RWPE2 (cell line): ENCODE measurements around the gene FOXP3.

Source experiments
- ATAC-seq: fragments of 200-7000 bp; cut with Tn5 transposase; 3 replicates; pipeline ENCODE4 v1.9.1; 2021; ENCODE audit warnings: low read depth
- DNase-seq: peaks from one replicate; pipeline ENCODE4 v3.0.0-alpha.2; 2020; ENCODE audit warnings: low spot score
- H3K27ac ChIP-seq: fragments of 450-650 bp; 2 replicates; pipeline ENCODE4 v1.5.1; 2017; ENCODE audit warnings: mild to moderate bottlenecking; ENCODE audit not compliant: poor library complexity, severe bottlenecking
- H3K27me3 ChIP-seq: fragments of 250-450 bp; sonication (Bioruptor Pico); 2 replicates; pipeline ENCODE4 v1.5.1; 2021; ENCODE audit warnings: mild to moderate bottlenecking, moderate library complexity; ENCODE audit not compliant: insufficient read depth, poor library complexity, severe bottlenecking
- H3K36me3 ChIP-seq: fragments of 250-450 bp; sonication (Bioruptor Pico); 2 replicates; pipeline ENCODE4 v1.5.1; 2020; ENCODE audit warnings: low read depth, mild to moderate bottlenecking, moderate library complexity
- H3K4me1 ChIP-seq: fragments of 250-450 bp; sonication (Bioruptor Pico); 2 replicates; pipeline ENCODE4 v1.5.1; 2021; ENCODE audit warnings: mild to moderate bottlenecking, moderate library complexity; ENCODE audit not compliant: insufficient read depth, poor library complexity, severe bottlenecking
- H3K4me3 ChIP-seq: fragments of 250-450 bp; sonication (Bioruptor Pico); 2 replicates; pipeline ENCODE4 v1.5.1; 2021; ENCODE audit warnings: mild to moderate bottlenecking, moderate library complexity; ENCODE audit not compliant: severe bottlenecking
- H3K9me3 ChIP-seq: fragments of 250-450 bp; sonication (Bioruptor Pico); 2 replicates; pipeline ENCODE4 v1.5.1; 2021; ENCODE audit warnings: mild to moderate bottlenecking, moderate library complexity; ENCODE audit not compliant: severe bottlenecking
- TF ChIP-seq, protein P1 (sequence below): fragments of 450-650 bp; IDR thresholded peaks from one replicate; pipeline ENCODE4 v1.5.1; 2017; ENCODE audit warnings: mild to moderate bottlenecking, moderate library complexity; ENCODE audit not compliant: poor library complexity, severe bottlenecking

The FOXP3 gene

GRCh38 chrX:49230500-49231232 lies 33.8 kb downstream of the FOXP3 start:
- no peaks in the 10 kb centered on the region for H3K9me3 ChIP-seq
- no peaks in the 10 kb centered on the region for H3K36me3 ChIP-seq
- no peak overlapping the region for H3K4me3 ChIP-seq
- H3K27ac ChIP-seq, result no peak overlapping the region
- peaks cover 3% of the 10 kb centered on the region for H3K27me3 ChIP-seq
- DNase-seq (no peak), ATAC-seq (peak; percentile 33; the same call in 1 of the 3 replicates)
- H3K4me1 ChIP-seq, result no peaks in the 10 kb centered on the region
- TF ChIP-seq, protein P1, sequence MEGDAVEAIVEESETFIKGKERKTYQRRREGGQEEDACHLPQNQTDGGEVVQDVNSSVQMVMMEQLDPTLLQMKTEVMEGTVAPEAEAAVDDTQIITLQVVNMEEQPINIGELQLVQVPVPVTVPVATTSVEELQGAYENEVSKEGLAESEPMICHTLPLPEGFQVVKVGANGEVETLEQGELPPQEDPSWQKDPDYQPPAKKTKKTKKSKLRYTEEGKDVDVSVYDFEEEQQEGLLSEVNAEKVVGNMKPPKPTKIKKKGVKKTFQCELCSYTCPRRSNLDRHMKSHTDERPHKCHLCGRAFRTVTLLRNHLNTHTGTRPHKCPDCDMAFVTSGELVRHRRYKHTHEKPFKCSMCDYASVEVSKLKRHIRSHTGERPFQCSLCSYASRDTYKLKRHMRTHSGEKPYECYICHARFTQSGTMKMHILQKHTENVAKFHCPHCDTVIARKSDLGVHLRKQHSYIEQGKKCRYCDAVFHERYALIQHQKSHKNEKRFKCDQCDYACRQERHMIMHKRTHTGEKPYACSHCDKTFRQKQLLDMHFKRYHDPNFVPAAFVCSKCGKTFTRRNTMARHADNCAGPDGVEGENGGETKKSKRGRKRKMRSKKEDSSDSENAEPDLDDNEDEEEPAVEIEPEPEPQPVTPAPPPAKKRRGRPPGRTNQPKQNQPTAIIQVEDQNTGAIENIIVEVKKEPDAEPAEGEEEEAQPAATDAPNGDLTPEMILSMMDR, result no peak

- H3K4me3 ChIP-seq, result no peak overlapping the region
- no peak overlapping the region for H3K27ac ChIP-seq
- H3K27me3 ChIP-seq, result peaks cover 6% of the 10 kb centered on the region
- H3K4me1 ChIP-seq, result no peaks in the 10 kb centered on the region
- no peaks in the 10 kb centered on the region for H3K9me3 ChIP-seq
- TF ChIP-seq, protein P1, result no peak
- ATAC-seq, result no peak
- no peak for DNase-seq
- H3K36me3 ChIP-seq, result no peaks in the 10 kb centered on the region
Observed at GRCh38 chrX:49228185-49228584, 36.3 kb downstream of the FOXP3 start.

DNA sequence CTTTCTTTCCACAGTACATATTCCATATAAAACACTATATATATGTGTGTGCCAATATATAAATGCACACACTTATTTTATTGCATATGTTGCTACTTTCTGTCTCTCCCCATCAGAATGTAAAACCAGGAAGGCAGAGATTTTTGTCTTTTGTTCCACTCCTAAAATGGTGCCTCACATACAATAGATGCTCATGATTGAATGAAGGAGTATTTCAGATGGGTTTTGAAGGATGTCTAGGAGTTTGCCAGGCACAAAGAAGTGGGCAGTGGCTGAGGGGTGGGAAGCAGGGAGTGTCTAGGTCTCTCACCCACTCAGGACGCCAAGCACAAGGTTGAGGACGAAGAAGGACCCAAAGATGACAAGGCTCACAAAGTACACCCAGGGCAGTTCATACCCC lies 36.8 kb downstream of the FOXP3 start:
- Histone ChIP-seq H3K4me1 (no peaks in the 10 kb centered on the region), H3K9me3 (no peaks in the 10 kb centered on the region), H3K4me3 (no peak overlapping the region), H3K36me3 (no peaks in the 10 kb centered on the region), H3K27me3 (peaks cover 6% of the 10 kb centered on the region), H3K27ac (no peak overlapping the region)
- TF ChIP-seq, protein P1, result no peak
- no peak for ATAC-seq
- no peak for DNase-seq

GRCh38 chrX:49226946-49227345 lies 37.6 kb downstream of the FOXP3 start:
- Histone ChIP-seq H3K27ac (no peak overlapping the region), H3K4me1 (no peaks in the 10 kb centered on the region), H3K4me3 (no peak overlapping the region), H3K9me3 (no peaks in the 10 kb centered on the region), H3K27me3 (peaks cover 6% of the 10 kb centered on the region), H3K36me3 (no peaks in the 10 kb centered on the region)
- ATAC-seq (no peak), DNase-seq (no peak)
- TF ChIP-seq, protein P1, result no peak

- no peak for ATAC-seq
- TF ChIP-seq, protein P1, result no peak
- H3K4me1 ChIP-seq, result no peaks in the 10 kb centered on the region
Observed at GRCh38 chrX:49225858-49226257, 38.7 kb downstream of the FOXP3 start.

More at GRCh38 chrX:49225858-49226257, 38.7 kb downstream of the FOXP3 start:
- Histone ChIP-seq H3K4me3 (no peak overlapping the region), H3K27ac (no peak overlapping the region), H3K27me3 (peaks cover 6% of the 10 kb centered on the region), H3K36me3 (no peaks in the 10 kb centered on the region), H3K9me3 (no peaks in the 10 kb centered on the region)
- DNase-seq, result no peak
